GM12872 (cell line): ENCODE data around the gene KNCN.

Source experiments
- TF ChIP-seq, protein P1 (sequence below): IDR thresholded peaks from 3 replicates; pipeline ENCODE4 v1.5.1; 2011; ENCODE audit warnings: low read depth, mild to moderate bottlenecking, low read length, moderate library complexity; ENCODE audit not compliant: insufficient read depth

The KNCN gene

DNA sequence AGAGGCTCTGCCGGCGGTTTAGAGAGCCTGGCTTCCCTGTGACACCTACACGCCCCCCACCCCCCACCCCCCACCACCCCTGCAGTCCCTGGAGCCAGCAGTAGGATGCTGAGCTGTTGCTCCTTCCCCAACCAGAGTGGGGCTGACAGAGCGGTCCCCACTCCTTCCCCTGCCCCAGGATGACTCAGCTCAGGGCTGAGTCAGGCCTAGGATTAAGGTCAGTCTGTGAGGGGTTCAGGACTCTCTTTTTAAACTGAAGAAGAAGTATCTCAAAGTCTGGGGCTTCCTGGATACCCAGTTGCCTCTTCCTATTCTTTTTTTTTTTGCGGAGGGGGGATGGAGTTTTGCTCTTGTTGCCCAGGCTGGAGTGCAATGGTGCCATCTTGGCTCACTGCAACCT is 42.7 kb downstream of the KNCN start:
- TF ChIP-seq, protein P1, sequence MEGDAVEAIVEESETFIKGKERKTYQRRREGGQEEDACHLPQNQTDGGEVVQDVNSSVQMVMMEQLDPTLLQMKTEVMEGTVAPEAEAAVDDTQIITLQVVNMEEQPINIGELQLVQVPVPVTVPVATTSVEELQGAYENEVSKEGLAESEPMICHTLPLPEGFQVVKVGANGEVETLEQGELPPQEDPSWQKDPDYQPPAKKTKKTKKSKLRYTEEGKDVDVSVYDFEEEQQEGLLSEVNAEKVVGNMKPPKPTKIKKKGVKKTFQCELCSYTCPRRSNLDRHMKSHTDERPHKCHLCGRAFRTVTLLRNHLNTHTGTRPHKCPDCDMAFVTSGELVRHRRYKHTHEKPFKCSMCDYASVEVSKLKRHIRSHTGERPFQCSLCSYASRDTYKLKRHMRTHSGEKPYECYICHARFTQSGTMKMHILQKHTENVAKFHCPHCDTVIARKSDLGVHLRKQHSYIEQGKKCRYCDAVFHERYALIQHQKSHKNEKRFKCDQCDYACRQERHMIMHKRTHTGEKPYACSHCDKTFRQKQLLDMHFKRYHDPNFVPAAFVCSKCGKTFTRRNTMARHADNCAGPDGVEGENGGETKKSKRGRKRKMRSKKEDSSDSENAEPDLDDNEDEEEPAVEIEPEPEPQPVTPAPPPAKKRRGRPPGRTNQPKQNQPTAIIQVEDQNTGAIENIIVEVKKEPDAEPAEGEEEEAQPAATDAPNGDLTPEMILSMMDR, result no peak

DNA sequence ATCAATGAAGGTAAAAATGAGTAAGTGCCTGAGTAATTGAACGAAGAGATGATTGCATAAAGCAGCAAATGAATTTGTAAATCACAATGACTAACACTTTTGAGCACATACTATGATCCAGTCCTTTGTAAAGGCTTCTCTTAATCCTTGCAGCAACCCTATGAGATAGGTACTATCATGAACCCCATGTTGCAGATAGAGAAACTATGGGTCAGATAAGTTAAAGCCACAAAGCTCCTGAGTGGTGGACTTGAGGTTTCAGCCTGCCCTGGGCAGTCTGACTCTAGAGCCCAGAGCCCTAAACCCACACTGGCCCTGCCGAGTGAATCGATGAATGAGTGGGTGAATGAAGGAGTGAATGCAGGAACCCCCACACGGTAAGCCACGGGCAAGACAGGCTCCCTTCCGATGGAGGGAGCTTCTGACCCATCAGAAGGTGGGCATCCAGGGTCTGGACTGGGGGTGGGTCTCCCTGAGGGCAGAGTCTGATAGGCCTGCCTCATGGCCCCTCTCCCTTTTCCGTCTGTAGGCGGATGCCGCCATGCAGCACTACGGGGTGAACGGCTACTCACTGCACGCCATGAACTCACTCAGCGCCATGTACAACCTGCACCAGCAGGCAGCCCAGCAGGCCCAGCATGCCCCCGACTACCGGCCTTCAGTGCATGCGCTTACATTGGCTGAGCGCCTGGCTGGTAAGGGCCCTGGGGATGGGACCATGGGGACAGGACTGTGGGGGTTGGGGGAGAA is 44.8 kb downstream of the KNCN start:
- TF ChIP-seq, protein P1, result no peak

DNA sequence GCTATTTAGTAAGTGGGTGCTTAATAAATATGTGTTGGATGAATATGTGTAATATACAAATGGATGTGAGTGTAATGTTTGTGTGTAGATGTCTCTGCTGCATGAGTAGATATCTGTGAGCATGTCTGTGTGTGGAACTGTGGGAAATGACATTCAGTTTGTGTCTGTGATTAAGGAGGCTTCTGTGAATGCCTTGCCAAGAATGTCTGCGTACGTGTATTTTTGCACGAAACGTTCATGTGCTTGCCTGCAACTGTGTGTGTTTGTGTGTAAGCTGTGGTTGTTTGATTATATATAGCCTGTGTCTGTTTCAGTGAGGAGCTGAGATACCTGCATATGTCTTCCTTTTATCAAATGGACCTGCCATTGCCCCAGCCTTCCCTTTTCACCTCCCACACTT is 48.0 kb downstream of the KNCN start:
- TF ChIP-seq, protein P1, result no peak

DNA sequence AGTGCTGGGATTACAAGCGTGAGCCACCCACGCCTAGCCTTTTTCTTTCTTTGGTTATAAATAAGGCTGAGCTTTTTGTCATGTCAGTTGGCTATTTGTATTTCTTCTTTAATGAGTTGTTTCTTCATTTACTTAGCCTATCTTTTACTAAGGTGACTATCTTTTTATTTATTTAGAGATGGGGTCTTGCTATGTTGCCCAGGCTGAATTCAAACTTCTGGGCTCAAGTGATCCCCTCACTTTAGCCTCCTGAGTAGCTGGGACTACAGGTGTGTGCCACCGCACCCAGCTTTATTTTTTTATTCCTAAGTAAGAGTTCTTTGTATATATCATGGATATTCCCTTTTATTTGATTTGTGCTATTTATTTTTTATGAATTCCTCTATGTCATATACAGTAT is 49.9 kb downstream of the KNCN start:
- TF ChIP-seq, protein P1, result no peak

DNA sequence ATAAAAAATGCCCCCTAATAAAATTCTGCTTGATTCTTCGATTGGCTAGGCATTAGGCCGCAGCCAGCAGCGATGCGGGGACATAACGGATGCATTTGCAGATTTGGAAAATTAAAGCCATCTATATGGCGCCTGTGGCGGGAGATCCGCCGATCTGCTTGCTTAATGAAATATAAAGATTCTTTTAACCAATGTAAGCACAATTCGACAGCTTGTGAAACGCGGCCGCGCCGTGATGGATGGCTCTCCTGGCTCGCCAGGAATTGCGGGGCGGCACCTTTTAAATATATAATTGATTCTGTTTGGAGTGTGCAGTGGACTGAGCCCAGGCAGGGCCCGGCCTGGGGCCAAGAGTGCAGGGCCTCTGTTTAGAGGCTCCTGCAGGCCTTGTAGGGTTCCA is 53.8 kb downstream of the KNCN start:
- TF ChIP-seq, protein P1, result no peak

DNA sequence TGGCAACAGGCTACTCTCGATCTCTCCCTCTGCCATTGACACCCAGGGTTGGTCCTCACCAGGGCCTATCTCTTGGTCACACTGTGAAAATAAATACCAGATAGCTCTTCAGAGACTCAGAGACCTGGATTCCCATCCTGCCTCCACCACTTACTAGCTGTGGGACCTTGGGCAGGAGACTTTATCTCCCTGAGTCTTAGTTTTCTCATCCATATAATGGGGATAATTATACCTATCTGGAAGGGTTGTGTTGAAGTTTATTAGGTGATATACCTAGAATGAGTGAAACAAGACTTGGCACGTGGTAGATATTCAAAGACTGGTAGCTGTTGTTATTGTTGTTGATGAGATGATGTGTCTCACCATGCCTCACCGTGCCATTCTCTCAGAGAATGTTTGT is 54.4 kb downstream of the KNCN start:
- TF ChIP-seq, protein P1, result no peak

DNA sequence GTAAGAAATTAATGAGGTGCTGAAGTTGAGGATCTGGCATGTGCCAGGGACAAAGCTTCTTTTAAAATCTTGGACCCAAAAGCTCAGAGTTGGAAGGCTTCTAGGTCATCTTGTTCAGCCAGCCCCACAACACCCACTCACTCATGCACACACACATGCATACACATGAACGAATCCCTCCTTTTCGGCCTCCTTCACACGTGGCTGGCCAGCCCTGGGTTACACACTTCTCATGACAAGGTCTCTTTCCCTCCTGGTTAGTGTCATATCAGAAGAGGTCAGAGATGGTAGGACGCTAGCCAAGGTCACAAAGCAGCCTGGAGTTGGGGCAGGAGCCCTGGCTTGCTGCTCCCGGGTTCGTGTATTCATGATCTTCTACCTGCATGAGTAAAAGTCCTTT is 54.9 kb downstream of the KNCN start:
- TF ChIP-seq, protein P1, result no peak
